Stomach (tissue), 9 donors: ENCODE results near the gene USP43. TPM values are rescaled to one million over a fixed set of nuclear protein-coding genes. Genes with fewer than 3 reads are reported as not detected.

Source experiments
- DNase-seq, 2 donors: peaks; one replicate each; pipeline versions ENCODE4 v3.0.0 to v3.0.0-alpha.2; 2013 to 2019
- H3K27ac ChIP-seq, 5 donors: fragments of 200-600 bp in 4 of 5; sonication (generic) in 4 of 5; one replicate each; pipeline ENCODE4 v1.5.1; 2013 to 2019; ENCODE audit warnings: mild to moderate bottlenecking in 1 of 5, moderate library complexity in 1 of 5
- H3K27me3 ChIP-seq, 3 donors: fragments of 200-600 bp; sonication (generic); one replicate each; pipeline ENCODE4 v1.5.1; 2017 to 2019; ENCODE audit warnings: mixed run types in 1 of 3
- H3K36me3 ChIP-seq, 4 donors: fragments of 200-600 bp; sonication (generic); 1 replicate in 3 of 4; 2 replicates in 1 of 4; pipeline ENCODE4 v1.5.1; 2016 to 2019
- H3K4me1 ChIP-seq, 4 donors: fragments of 200-600 bp; sonication (generic); one replicate each; pipeline ENCODE4 v1.5.1; 2016 to 2019
- H3K4me3 ChIP-seq, 4 donors: fragments of 200-600 bp; sonication (generic) in 3 of 4; one replicate each; pipeline ENCODE4 v1.5.1; 2016 to 2019; ENCODE audit warnings: mild to moderate bottlenecking in 1 of 4
- H3K9me3 ChIP-seq, 4 donors: fragments of 200-600 bp; sonication (generic); one replicate each; pipeline ENCODE4 v1.5.1; 2016 to 2019
- CTCF ChIP-seq, 7 experiments: fragments of 450-650 bp in 4 of 7; fragments of 200-600 bp in 3 of 7; sonication (generic) in 3 of 7; IDR thresholded peaks; one replicate each; pipeline ENCODE4 v1.5.1; 2016 to 2019; ENCODE audit warnings: antibody characterized with exemption in 7 of 7, control low read depth in 2 of 7, mild to moderate bottlenecking in 1 of 7
- EP300 ChIP-seq: sonication (generic); formaldehyde crosslinking; IDR thresholded peaks from one replicate; pipeline ENCODE4 v1.6.1; 2017; ENCODE audit warnings: antibody characterized with exemption
- POLR2A ChIP-seq, 4 donors: fragments of 450-650 bp; IDR thresholded peaks; one replicate each; pipeline ENCODE4 v1.6.1; 2016; ENCODE audit warnings: antibody characterized with exemption in 4 of 4, control low read depth in 2 of 4, mild to moderate bottlenecking in 1 of 4, moderate library complexity in 1 of 4
- POLR2AphosphoS5 ChIP-seq, 3 donors: sonication (generic); formaldehyde crosslinking; IDR thresholded peaks; one replicate each; pipeline ENCODE4 v1.6.1; 2016; ENCODE audit warnings: antibody characterized with exemption in 3 of 3
- WGBS, 5 donors: extraction: QIAGEN DNeasy Blood & Tissue Kit in 3 of 5; methylation state at CpG; one replicate each; pipeline versions ENCODE4 v1.1.5 to v1.1.7; 2013 to 2018; 5-methylcytosine and 5-hydroxymethylcytosine counted together
- intact Hi-C: fragments of 100-400 bp; cut with DNase I; formaldehyde crosslinking; loops from one replicate; pipeline ENCODE4 v1.15.1; 2023; ENCODE audit warnings: low total_unique reads
- polyA plus RNA-seq, 3 donors: library from polyadenylated mRNA; stranded (reverse); fragments of 200-250 nt; gene quantifications; one replicate each; pipeline ENCODE4 v1.2.3, GENCODE V29; 2013
- total RNA-seq, 5 donors: library from RNA; depleted of rRNA; stranded (reverse); fragments of >200 nt; gene quantifications; one replicate each; pipeline versions ENCODE4 v1.1.0 to v1.2.3, GENCODE V29; 2014 to 2016
- donor health status: healthy with polysubstance abuse.
- donor health status: Bipolar disorder and iron deficiency.
- donor health status: healthy.

The USP43 gene
- total and polyA plus RNA-seq, 8 donors, result 1.3 to 55.4 (median 3.2) TPM

GRCh38 chr17:9677411-9677810 lies 32.1 kb downstream of the USP43 start:
- intact Hi-C loops, result no loop called here
- TF ChIP-seq POLR2AphosphoS5 (IDR thresholded peaks at IDR 0.05), result no peak
- TF ChIP-seq EP300, result no peak
- Histone ChIP-seq H3K36me3 (peaks cover 0 to 6% (median 3%) of the 10 kb centered on the region in 4 donors), H3K27me3 (no peaks in the 10 kb centered on the region), H3K27ac (no peak overlapping the region), H3K4me3 (no peak overlapping the region), H3K9me3 (peaks cover 0 to 15% (median 9%) of the 10 kb centered on the region in 4 donors), H3K4me1 (no peaks in the 10 kb centered on the region)
- DNase-seq, result no peak
- 81 to 86% (median 84%) methylated on average over 7 of the region's 7 CpGs for WGBS, 5 donors

- TF ChIP-seq POLR2AphosphoS5 (IDR thresholded peaks at IDR 0.05) (no peak), EP300 (no peak)
- Histone ChIP-seq H3K36me3 (peaks cover 0 to 10% (median 3%) of the 10 kb centered on the region in 4 donors), H3K4me1 (no peaks in the 10 kb centered on the region), H3K9me3 (peaks cover 0 to 15% (median 9%) of the 10 kb centered on the region in 4 donors), H3K4me3 (no peak overlapping the region), H3K27ac (no peak overlapping the region), H3K27me3 (no peaks in the 10 kb centered on the region)
- DNase-seq, result no peak
- intact Hi-C loops, result no loop called here
- WGBS, 5 donors, result 78 to 85% (median 80%) methylated on average over 4 of the region's 4 CpGs
Measured at GRCh38 chr17:9677896-9678295, 32.6 kb downstream of the USP43 start.

GRCh38 chr17:9684955-9685621 lies 39.8 kb downstream of the USP43 start:
- intact Hi-C loops, result no loop called here
- DNase-seq, result no peak
- Histone ChIP-seq H3K4me1 (no peaks in the 10 kb centered on the region), H3K9me3 (peaks cover 0 to 6% (median 5%) of the 10 kb centered on the region in 4 donors), H3K27ac (no peak overlapping the region), H3K36me3 (peaks cover 0 to 17% (median 7%) of the 10 kb centered on the region in 4 donors), H3K4me3 (no peak overlapping the region), H3K27me3 (no peaks in the 10 kb centered on the region)
- TF ChIP-seq POLR2AphosphoS5 (IDR thresholded peaks at IDR 0.05), result no peak
- no peak for TF ChIP-seq EP300
- TF ChIP-seq CTCF (IDR thresholded peaks at IDR 0.05), result no peak
- 47 to 61% (median 53%) methylated on average over 10 of the region's 10 CpGs for WGBS, 5 donors

GRCh38 chr17:9693755-9694154 lies 48.4 kb downstream of the USP43 start:
- no peak for DNase-seq
- intact Hi-C loops, result no loop called here
- Histone ChIP-seq H3K4me3 (no peak overlapping the region), H3K36me3 (peaks cover 0 to 30% (median 6%) of the 10 kb centered on the region in 4 donors), H3K4me1 (no peaks in the 10 kb centered on the region), H3K9me3 (no peaks in the 10 kb centered on the region), H3K27me3 (no peaks in the 10 kb centered on the region), H3K27ac (no peak overlapping the region)
- TF ChIP-seq CTCF (IDR thresholded peaks at IDR 0.05) (no peak), POLR2AphosphoS5 (IDR thresholded peaks at IDR 0.05) (no peak)
- WGBS, 5 donors, result 79 to 93% (median 90%) methylated on average over 7 of the region's 7 CpGs

- no peak for DNase-seq
- Histone ChIP-seq H3K4me3 (no peak overlapping the region), H3K9me3 (no peaks in the 10 kb centered on the region), H3K36me3 (peaks cover 0 to 31% (median 6%) of the 10 kb centered on the region in 4 donors), H3K27ac (no peak overlapping the region), H3K4me1 (no peaks in the 10 kb centered on the region), H3K27me3 (no peaks in the 10 kb centered on the region)
- WGBS, 5 donors, result 89 to 94% (median 91%) methylated on average over 12 of the region's 12 CpGs
- TF ChIP-seq EP300, result no peak
- no peak for TF ChIP-seq POLR2AphosphoS5 (IDR thresholded peaks at IDR 0.05)
- TF ChIP-seq CTCF (IDR thresholded peaks at IDR 0.05), result no peak
- TF ChIP-seq POLR2A (IDR thresholded peaks at IDR 0.05), result no peak
- intact Hi-C loops, result no loop called here
Measured at GRCh38 chr17:9696279-9697044, 51.1 kb downstream of the USP43 start.
